A549 (cell line): Measurements from ENCODE around the gene SLC25A52. TPM values are rescaled to one million over a fixed set of nuclear protein-coding genes. Genes with fewer than 3 reads are reported as not detected.
"Not testable (repeated sequence)": the region's sequence is repeated elsewhere in the genome, so short reads cannot be mapped to it uniquely, and the experiment has no call there.

Experiments
- ATAC-seq, 2 experiments: fragments of 200-7000 bp in 1 of 2; fragments of >200 bp in 1 of 2; cut with Nextera tagmentation in 1 of 2; cut with Tn5 transposase in 1 of 2; 3 replicates each; pipeline versions ENCODE4 v1.8.0 to v1.9.1; 2018 to 2020; ENCODE audit warnings: mild to moderate bottlenecking in 1 of 2, moderate library complexity in 1 of 2
- CTCF ChIA-PET: fragments of 300-600 bp; sonication (Branson Sonifier 250); formaldehyde crosslinking; extraction: SDS; loops from one replicate; lab custom pipeline; 2021; ENCODE audit warnings: antibody characterized with exemption, inconsistent platforms; lab: Yijun Ruan, JAX
- POLR2A ChIA-PET: fragments of 350-600 bp; formaldehyde crosslinking; extraction: SDS; loops from one replicate; lab custom pipeline; 2021; ENCODE audit warnings: antibody characterized with exemption, inconsistent platforms; lab: Yijun Ruan, JAX
- DNase-seq, 2 experiments: peaks; one replicate each; pipeline versions ENCODE4 v3.0.0 to v3.0.0-alpha.2; 2011 to 2016; ENCODE audit warnings: low read depth in 1 of 2, low spot score in 1 of 2
- FAIRE-seq: peaks from 2 replicates; lab custom pipeline; 2011; peaks lifted over from hg19 to GRCh38; lab: Jason Lieb, UNC
- H3K27ac ChIP-seq, 2 experiments: fragments of >200 bp; sonication (Bioruptor Twin); formaldehyde crosslinking; 3 replicates each; pipeline ENCODE4 v1.5.1; 2016 to 2017
- H3K4me1 ChIP-seq: fragments of >200 bp; sonication (Bioruptor Twin); formaldehyde crosslinking; 3 replicates; pipeline ENCODE4 v1.6.1; 2016
- H3K4me2 ChIP-seq: fragments of >200 bp; sonication (Bioruptor Twin); formaldehyde crosslinking; 3 replicates; pipeline ENCODE4 v1.6.1; 2016
- H3K4me3 ChIP-seq: fragments of >200 bp; sonication (Bioruptor Twin); formaldehyde crosslinking; 3 replicates; pipeline ENCODE4 v1.5.1; 2016
- H3K9me3 ChIP-seq: fragments of >200 bp; sonication (Bioruptor Twin); formaldehyde crosslinking; 3 replicates; pipeline ENCODE4 v1.6.1; 2016
- FOXS1 ChIP-seq: fragments of 250-450 bp; sonication (Bioruptor Pico); IDR thresholded peaks from 2 replicates; pipeline ENCODE4 v1.5.0; 2020; ENCODE audit warnings: mild to moderate bottlenecking, moderate library complexity
- GATA3 ChIP-seq: IDR thresholded peaks from 2 replicates; pipeline ENCODE4 v1.6.1; 2012; ENCODE audit warnings: borderline replicate concordance
- TFCP2L1 ChIP-seq: fragments of 250-450 bp; sonication (Bioruptor Pico); IDR thresholded peaks from 2 replicates; pipeline ENCODE4 v1.5.0; 2021; ENCODE audit warnings: mild to moderate bottlenecking
- TP53 ChIP-seq: fragments of 250-450 bp; sonication (Bioruptor Pico); IDR thresholded peaks from 2 replicates; pipeline ENCODE4 v1.5.0; 2021; ENCODE audit warnings: mild to moderate bottlenecking, moderate library complexity
- ZFP36 ChIP-seq: fragments of 450-650 bp; IDR thresholded peaks from 2 replicates; pipeline ENCODE4 v1.6.1; 2014; ENCODE audit warnings: borderline replicate concordance; ENCODE audit not compliant: partially characterized antibody
- WGBS: methylation state at CpG from one replicate; pipeline ENCODE4 v1.1.6; 2017; ENCODE audit errors: missing lambda C conversion rate; 5-methylcytosine and 5-hydroxymethylcytosine counted together
- polyA minus RNA-seq: library from RNA; depleted of rRNA, polyadenylated mRNA; stranded (reverse); fragments of >200 nt; gene quantifications from 2 replicates; pipeline ENCODE4 v1.2.3, GENCODE V29; 2011; rRNA and poly(A)+ RNA removed
- polyA plus RNA-seq, 4 experiments: library from polyadenylated mRNA; depleted of rRNA in 3 of 4; stranded (reverse); fragments of >200 nt; fragmentation: RNase III in 1 of 4; extraction: RNeasy Plus Mini Kit Qiagen cat#74134 plus additional on column Dnase treatment in 1 of 4; gene quantifications; 2 replicates in 3 of 4; 3 replicates in 1 of 4; pipeline ENCODE4 v1.2.3, GENCODE V29; 2011 to 2017
- TF ChIP-seq, protein P1 (sequence below): fragments of >200 bp; sonication (Bioruptor Twin); formaldehyde crosslinking; IDR thresholded peaks from 2 replicates; pipeline ENCODE4 v1.6.1; 2016
- TF ChIP-seq, protein P2 (sequence below): fragments of 200-600 bp; sonication (generic); IDR thresholded peaks from 2 replicates; pipeline ENCODE4 v1.6.1; 2016; ENCODE audit warnings: antibody characterized with exemption, mild to moderate bottlenecking, moderate library complexity
- TF ChIP-seq, protein P3 (sequence below): fragments of 250-450 bp; sonication (Bioruptor Pico); IDR thresholded peaks from 2 replicates; pipeline ENCODE4 v1.5.0; 2020; ENCODE audit warnings: low read depth, mild to moderate bottlenecking, moderate library complexity

The SLC25A52 gene, protein sequence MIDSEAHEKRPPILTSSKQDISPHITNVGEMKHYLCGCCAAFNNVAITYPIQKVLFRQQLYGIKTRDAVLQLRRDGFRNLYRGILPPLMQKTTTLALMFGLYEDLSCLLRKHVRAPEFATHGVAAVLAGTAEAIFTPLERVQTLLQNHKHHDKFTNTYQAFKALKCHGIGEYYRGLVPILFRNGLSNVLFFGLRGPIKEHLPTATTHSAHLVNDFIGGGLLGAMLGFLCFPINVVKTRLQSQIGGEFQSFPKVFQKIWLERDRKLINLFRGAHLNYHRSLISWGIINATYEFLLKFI
- 0.07 TPM in 1 of 2 replicates, not detected in the other for polyA plus RNA-seq (2011; rRNA removed)
- polyA plus RNA-seq (2012; cell fraction: cytosol; rRNA removed), result not detected in 2 replicates
- 0.06 TPM in 1 of 2 replicates, not detected in the other for polyA plus RNA-seq (2012; cell fraction: nucleus; rRNA removed)
- 0.10 to 0.24 TPM (median 0.12 TPM) in 3 replicates for polyA plus RNA-seq (2017; fragmentation: RNase III; extraction: RNeasy Plus Mini Kit Qiagen cat#74134 plus additional on column Dnase treatment)
- not detected in 2 replicates for polyA minus RNA-seq

DNA sequence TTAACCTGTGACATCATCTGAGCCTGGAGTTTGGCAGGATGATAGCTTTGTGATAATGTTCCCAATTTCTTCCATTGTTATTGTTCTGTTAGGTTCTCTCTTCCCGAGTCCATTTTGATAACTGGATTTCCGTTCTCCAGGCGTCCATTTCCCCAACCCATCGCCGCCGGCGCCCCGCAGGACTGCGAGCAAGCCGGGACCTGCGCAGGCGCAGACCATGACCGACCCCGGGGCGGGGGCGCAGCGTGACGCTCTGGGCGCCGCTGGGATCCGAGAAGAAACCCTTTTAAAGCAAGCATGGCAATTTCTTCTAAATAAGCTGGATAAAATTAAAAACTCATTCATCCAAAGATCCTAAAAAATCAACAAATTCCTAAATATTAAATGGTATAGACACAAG lies at the start of gene SLC25A52:
Gene SLC25A52 (minus strand): TSS at position 186 of the 400 bp plus-strand sequence. CDS start 219 bp downstream, outside the sequence.
- DNase-seq (no peak), FAIRE-seq (no peak), ATAC-seq (no peak)
- Histone ChIP-seq H3K4me1 (no peaks in the 10 kb centered on the region), H3K4me2 (no peak within 1 kb of the TSS), H3K4me3 (no peak within 1 kb of the TSS), H3K27ac (no peak within 1 kb of the TSS), H3K9me3 (no peaks in the 10 kb centered on the region)
- TF ChIP-seq, protein P1, sequence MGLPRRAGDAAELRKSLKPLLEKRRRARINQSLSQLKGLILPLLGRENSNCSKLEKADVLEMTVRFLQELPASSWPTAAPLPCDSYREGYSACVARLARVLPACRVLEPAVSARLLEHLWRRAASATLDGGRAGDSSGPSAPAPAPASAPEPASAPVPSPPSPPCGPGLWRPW, result no peak
- TF ChIP-seq TP53 (CRISPR knock-in tag), result no peak
- WGBS, result 72% methylated on average over 12 of the region's 21 CpGs
- CTCF ChIA-PET, result no interaction called here
- POLR2A ChIA-PET, result no interaction called here

DNA sequence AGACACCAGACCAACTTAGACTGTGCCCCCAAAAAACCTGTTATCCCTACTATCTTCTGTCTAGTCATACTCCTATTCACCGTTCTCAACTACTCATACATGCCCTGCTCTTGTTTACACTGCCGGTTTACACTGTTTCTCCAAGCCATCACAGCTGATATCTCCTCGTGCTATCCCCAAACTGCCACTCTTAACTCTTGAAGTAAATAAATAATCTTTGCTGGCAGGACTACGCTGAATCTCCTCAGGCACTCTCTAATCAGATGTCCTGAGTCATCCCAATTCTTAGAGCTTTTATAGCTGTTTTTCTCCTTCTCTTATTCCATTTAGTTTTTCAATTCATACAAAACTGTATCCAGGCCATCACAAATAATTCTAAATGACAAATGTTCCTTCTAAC lies 48.4 kb upstream of the SLC25A52 start:
- H3K27ac ChIP-seq, FAIRE-seq, POLR2A ChIA-PET, ATAC-seq, DNase-seq, H3K4me1 ChIP-seq, H3K4me2 ChIP-seq, H3K4me3 ChIP-seq, CTCF ChIA-PET, H3K9me3 ChIP-seq: not testable (repeated sequence)
- whole genome bisulfite sequencing, result 44% methylated on average over 4 of the region's 4 CpGs

DNA sequence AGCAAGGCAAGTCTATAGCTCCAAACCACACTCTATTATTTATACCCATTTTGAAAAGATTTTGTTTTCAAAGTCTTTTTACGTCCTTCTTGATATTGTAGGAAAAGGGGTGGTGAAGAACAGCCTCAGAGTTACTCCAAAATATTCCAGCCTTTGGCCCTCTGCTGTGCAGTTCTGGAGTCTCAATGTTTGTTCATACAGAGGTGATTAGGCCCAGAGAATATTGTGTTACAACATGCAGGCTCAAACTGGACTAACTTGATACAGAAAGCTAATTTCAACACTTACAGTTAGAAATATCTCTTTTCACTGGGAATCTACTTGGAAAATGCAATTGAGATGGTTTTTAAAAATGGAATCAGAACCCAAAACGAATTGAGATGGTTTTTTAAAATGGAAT lies 40.4 kb upstream of the SLC25A52 start:
- DNase-seq (no peak), FAIRE-seq (no peak), ATAC-seq (no peak)
- H3K27ac ChIP-seq, result no peak overlapping the region
- H3K4me3 ChIP-seq, result no peak overlapping the region
- TF ChIP-seq GATA3 (no peak), TFCP2L1 (CRISPR knock-in tag) (no peak), ZFP36 (no peak), FOXS1 (CRISPR knock-in tag) (no peak)
- TF ChIP-seq, protein P2, sequence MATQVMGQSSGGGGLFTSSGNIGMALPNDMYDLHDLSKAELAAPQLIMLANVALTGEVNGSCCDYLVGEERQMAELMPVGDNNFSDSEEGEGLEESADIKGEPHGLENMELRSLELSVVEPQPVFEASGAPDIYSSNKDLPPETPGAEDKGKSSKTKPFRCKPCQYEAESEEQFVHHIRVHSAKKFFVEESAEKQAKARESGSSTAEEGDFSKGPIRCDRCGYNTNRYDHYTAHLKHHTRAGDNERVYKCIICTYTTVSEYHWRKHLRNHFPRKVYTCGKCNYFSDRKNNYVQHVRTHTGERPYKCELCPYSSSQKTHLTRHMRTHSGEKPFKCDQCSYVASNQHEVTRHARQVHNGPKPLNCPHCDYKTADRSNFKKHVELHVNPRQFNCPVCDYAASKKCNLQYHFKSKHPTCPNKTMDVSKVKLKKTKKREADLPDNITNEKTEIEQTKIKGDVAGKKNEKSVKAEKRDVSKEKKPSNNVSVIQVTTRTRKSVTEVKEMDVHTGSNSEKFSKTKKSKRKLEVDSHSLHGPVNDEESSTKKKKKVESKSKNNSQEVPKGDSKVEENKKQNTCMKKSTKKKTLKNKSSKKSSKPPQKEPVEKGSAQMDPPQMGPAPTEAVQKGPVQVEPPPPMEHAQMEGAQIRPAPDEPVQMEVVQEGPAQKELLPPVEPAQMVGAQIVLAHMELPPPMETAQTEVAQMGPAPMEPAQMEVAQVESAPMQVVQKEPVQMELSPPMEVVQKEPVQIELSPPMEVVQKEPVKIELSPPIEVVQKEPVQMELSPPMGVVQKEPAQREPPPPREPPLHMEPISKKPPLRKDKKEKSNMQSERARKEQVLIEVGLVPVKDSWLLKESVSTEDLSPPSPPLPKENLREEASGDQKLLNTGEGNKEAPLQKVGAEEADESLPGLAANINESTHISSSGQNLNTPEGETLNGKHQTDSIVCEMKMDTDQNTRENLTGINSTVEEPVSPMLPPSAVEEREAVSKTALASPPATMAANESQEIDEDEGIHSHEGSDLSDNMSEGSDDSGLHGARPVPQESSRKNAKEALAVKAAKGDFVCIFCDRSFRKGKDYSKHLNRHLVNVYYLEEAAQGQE, result no peak
- TF ChIP-seq, protein P3, sequence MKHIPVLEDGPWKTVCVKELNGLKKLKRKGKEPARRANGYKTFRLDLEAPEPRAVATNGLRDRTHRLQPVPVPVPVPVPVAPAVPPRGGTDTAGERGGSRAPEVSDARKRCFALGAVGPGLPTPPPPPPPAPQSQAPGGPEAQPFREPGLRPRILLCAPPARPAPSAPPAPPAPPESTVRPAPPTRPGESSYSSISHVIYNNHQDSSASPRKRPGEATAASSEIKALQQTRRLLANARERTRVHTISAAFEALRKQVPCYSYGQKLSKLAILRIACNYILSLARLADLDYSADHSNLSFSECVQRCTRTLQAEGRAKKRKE, result no peak
- ChIA-PET POLR2A (no interaction called here), CTCF (interaction anchor here (1.1 kb wide), 1 partner anchor 21 kb away, joined by 3 read pairs; no protein-coding TSS in a partner anchor)
- H3K4me2 ChIP-seq, result no peak overlapping the region
- no peaks in the 10 kb centered on the region for H3K9me3 ChIP-seq
- no peaks in the 10 kb centered on the region for H3K4me1 ChIP-seq
- WGBS, result 43% methylated on average over 2 of the region's 2 CpGs

DNA sequence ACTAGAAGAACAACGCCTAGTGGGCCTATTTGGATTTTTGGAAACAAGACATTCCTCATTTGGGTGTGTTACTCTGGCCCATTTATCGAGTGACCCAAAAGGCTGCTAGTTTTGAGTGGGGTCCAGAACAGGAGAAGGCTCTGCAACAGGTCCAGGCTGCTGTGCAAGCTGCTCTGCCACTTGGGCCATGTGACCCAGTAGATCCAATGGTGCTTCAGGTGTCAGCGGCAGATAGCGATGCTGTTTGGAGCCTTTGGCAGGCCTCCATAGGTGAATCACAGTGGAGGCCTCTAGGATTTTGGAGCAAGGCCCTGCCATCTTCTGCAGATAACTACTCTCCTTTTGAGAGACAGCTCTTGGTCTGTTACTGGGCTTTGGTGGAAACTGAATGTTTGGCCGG lies 38.6 kb upstream of the SLC25A52 start:
- H3K4me1 ChIP-seq, H3K4me3 ChIP-seq, ATAC-seq, H3K9me3 ChIP-seq, POLR2A ChIA-PET, FAIRE-seq, H3K4me2 ChIP-seq, DNase-seq, H3K27ac ChIP-seq: not testable (repeated sequence)
- CTCF ChIA-PET, result interaction anchor here (0.7 kb wide), 1 partner anchor 272 kb away, joined by 3 read pairs; no protein-coding TSS in a partner anchor
- whole genome bisulfite sequencing, result 37% methylated on average over 2 of the region's 5 CpGs
